Embryonic facial prominence (tissue), 1 donor: Measurements from ENCODE around the gene RPRD1B.

ENCODE experiments used
- DNase-seq: peaks from one replicate; pipeline ENCODE4 v3.0.0-alpha.2; 2016; ENCODE audit errors: extremely low spot score

Gene RPRD1B

GRCh38 chr20:38036366-38036765, 2.8 kb downstream of the RPRD1B start:
- DNase-seq = no peak

- DNase-seq = no peak
Observed at GRCh38 chr20:38040276-38040675, 6.7 kb downstream of the RPRD1B start.

- DNase-seq = no peak
Observed at GRCh38 chr20:38043512-38044300, 10.2 kb downstream of the RPRD1B start.

- no peak for DNase-seq
Observed at GRCh38 chr20:38044685-38045084, 11.1 kb downstream of the RPRD1B start.

GRCh38 chr20:38046572-38046971, 13.0 kb downstream of the RPRD1B start:
- DNase-seq = no peak

- DNase-seq = no peak
Observed at GRCh38 chr20:38049800-38050199, 16.3 kb downstream of the RPRD1B start.

GRCh38 chr20:38050686-38051085, 17.1 kb downstream of the RPRD1B start:
- no peak for DNase-seq

- no peak for DNase-seq
Observed at GRCh38 chr20:38052870-38053269, 19.3 kb downstream of the RPRD1B start.

- no peak for DNase-seq
Observed at GRCh38 chr20:38054647-38055046, 21.1 kb downstream of the RPRD1B start.

GRCh38 chr20:38055294-38055693, 21.7 kb downstream of the RPRD1B start:
- DNase-seq = no peak

GRCh38 chr20:38055848-38056247, 22.3 kb downstream of the RPRD1B start:
- DNase-seq = no peak

GRCh38 chr20:38057351-38057972, 23.9 kb downstream of the RPRD1B start:
- DNase-seq = no peak

GRCh38 chr20:38059832-38060231, 26.3 kb downstream of the RPRD1B start:
- no peak for DNase-seq

GRCh38 chr20:38060536-38060935, 27.0 kb downstream of the RPRD1B start:
- DNase-seq = no peak

- DNase-seq = no peak
Observed at GRCh38 chr20:38061109-38061508, 27.6 kb downstream of the RPRD1B start.

- DNase-seq = no peak
Observed at GRCh38 chr20:38062890-38063289, 29.3 kb downstream of the RPRD1B start.

GRCh38 chr20:38063911-38064530, 30.5 kb downstream of the RPRD1B start:
- no peak for DNase-seq

- no peak for DNase-seq
Observed at GRCh38 chr20:38065764-38066375, 32.3 kb downstream of the RPRD1B start.

GRCh38 chr20:38066969-38067716, 33.6 kb downstream of the RPRD1B start:
- DNase-seq = no peak

GRCh38 chr20:38067717-38068365, 34.3 kb downstream of the RPRD1B start:
- no peak for DNase-seq

GRCh38 chr20:38072898-38073297, 39.4 kb downstream of the RPRD1B start:
- no peak for DNase-seq
